Breast epithelium (tissue), 4 donors: ENCODE data around the gene MLLT1. TPM values are rescaled to one million over a fixed set of nuclear protein-coding genes. Genes with fewer than 3 reads are reported as not detected.

Experiments used
- DNase-seq, 2 donors: peaks; one replicate each; pipeline ENCODE4 v3.0.0-alpha.2; 2019; ENCODE audit warnings: low spot score in 2 of 2
- H3K27ac ChIP-seq, 2 donors: fragments of 200-600 bp; sonication (generic) in 1 of 2; one replicate each; pipeline ENCODE4 v1.5.1; 2016 to 2019; ENCODE audit warnings: mild to moderate bottlenecking in 1 of 2
- H3K27me3 ChIP-seq, 2 donors: fragments of 200-600 bp; sonication (generic) in 1 of 2; one replicate each; pipeline versions ENCODE4 v1.5.1 to v1.6.0; 2017 to 2019; ENCODE audit warnings: control low read depth in 1 of 2, mild to moderate bottlenecking in 1 of 2
- H3K36me3 ChIP-seq: fragments of 200-600 bp; one replicate; pipeline ENCODE4 v1.5.1; 2019
- H3K4me1 ChIP-seq, 2 donors: fragments of 200-600 bp; sonication (generic); one replicate each; pipeline ENCODE4 v1.5.1; 2016 to 2019; ENCODE audit warnings: control low read depth in 1 of 2
- H3K4me3 ChIP-seq, 3 donors: fragments of 200-600 bp; sonication (generic); 1 replicate in 2 of 3; 2 replicates in 1 of 3; pipeline ENCODE4 v1.5.1; 2016 to 2019; ENCODE audit warnings: mild to moderate bottlenecking in 3 of 3, moderate library complexity in 2 of 3
- H3K9me3 ChIP-seq, 2 donors: fragments of 200-600 bp; sonication (generic) in 1 of 2; one replicate each; pipeline ENCODE4 v1.5.1; 2016 to 2019; ENCODE audit warnings: control low read depth in 1 of 2
- POLR2A ChIP-seq: fragments of 450-650 bp; IDR thresholded peaks from one replicate; pipeline ENCODE4 v1.6.1; 2016; ENCODE audit warnings: antibody characterized with exemption, mild to moderate bottlenecking, moderate library complexity
- POLR2AphosphoS5 ChIP-seq, 3 donors: sonication (generic); formaldehyde crosslinking; IDR thresholded peaks; one replicate each; pipeline ENCODE4 v1.6.1; 2017; ENCODE audit warnings: antibody characterized with exemption in 3 of 3
- intact Hi-C: fragments of 100-400 bp; cut with DNase I; formaldehyde crosslinking; loops from one replicate; pipeline ENCODE4 v1.15.1; 2023; ENCODE audit warnings: low total_unique reads
- total RNA-seq, 3 donors: library from RNA; depleted of rRNA; stranded (reverse); fragments of >200 nt; gene quantifications; one replicate each; pipeline ENCODE4 v1.1.0, GENCODE V29; 2016
- TF ChIP-seq, protein P1 (sequence below), 3 donors: fragments of 450-650 bp; IDR thresholded peaks; one replicate each; pipeline ENCODE4 v1.5.1; 2016 to 2017; ENCODE audit warnings: antibody characterized with exemption in 3 of 3, mild to moderate bottlenecking in 3 of 3, moderate library complexity in 3 of 3

Gene MLLT1
- total RNA-seq, 3 donors from 2014 or later: 13.6 to 16.4 (median 13.8) TPM

DNA sequence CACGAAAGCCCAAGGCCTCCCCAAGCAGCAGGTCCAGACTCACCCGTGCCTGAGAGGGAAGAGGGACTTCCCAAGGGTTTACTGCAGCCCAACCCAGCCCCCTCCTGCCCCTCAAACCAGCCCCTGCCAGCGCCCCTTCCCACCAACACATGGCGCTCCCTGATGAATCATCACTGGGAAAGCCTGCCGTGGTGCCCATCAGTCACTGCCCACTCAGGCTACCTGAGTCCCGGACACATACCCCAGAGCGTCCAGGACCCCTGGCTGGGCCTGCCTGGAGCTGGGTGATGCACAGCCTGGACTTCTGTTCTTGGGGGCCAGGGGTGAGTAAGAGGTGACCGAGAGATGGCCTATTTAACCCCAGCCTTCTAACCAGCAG is 60.6 kb downstream of the MLLT1 start:
- TF ChIP-seq, protein P1, sequence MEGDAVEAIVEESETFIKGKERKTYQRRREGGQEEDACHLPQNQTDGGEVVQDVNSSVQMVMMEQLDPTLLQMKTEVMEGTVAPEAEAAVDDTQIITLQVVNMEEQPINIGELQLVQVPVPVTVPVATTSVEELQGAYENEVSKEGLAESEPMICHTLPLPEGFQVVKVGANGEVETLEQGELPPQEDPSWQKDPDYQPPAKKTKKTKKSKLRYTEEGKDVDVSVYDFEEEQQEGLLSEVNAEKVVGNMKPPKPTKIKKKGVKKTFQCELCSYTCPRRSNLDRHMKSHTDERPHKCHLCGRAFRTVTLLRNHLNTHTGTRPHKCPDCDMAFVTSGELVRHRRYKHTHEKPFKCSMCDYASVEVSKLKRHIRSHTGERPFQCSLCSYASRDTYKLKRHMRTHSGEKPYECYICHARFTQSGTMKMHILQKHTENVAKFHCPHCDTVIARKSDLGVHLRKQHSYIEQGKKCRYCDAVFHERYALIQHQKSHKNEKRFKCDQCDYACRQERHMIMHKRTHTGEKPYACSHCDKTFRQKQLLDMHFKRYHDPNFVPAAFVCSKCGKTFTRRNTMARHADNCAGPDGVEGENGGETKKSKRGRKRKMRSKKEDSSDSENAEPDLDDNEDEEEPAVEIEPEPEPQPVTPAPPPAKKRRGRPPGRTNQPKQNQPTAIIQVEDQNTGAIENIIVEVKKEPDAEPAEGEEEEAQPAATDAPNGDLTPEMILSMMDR (IDR thresholded peaks at IDR 0.05): no peak
- no peak for TF ChIP-seq POLR2AphosphoS5 (IDR thresholded peaks at IDR 0.05)
- no peak for TF ChIP-seq POLR2A
- intact Hi-C loops: no loop called here
- Histone ChIP-seq H3K4me3 (no peak overlapping the region), H3K36me3 (peaks cover 3% of the 10 kb centered on the region), H3K27ac (peak overlapping the region in 1 of 2 donors; percentile 78), H3K4me1 (peaks cover 3 to 14% of the 10 kb centered on the region in 2 donors), H3K27me3 (no peaks in the 10 kb centered on the region), H3K9me3 (no peaks in the 10 kb centered on the region)
- DNase-seq: no peak

DNA sequence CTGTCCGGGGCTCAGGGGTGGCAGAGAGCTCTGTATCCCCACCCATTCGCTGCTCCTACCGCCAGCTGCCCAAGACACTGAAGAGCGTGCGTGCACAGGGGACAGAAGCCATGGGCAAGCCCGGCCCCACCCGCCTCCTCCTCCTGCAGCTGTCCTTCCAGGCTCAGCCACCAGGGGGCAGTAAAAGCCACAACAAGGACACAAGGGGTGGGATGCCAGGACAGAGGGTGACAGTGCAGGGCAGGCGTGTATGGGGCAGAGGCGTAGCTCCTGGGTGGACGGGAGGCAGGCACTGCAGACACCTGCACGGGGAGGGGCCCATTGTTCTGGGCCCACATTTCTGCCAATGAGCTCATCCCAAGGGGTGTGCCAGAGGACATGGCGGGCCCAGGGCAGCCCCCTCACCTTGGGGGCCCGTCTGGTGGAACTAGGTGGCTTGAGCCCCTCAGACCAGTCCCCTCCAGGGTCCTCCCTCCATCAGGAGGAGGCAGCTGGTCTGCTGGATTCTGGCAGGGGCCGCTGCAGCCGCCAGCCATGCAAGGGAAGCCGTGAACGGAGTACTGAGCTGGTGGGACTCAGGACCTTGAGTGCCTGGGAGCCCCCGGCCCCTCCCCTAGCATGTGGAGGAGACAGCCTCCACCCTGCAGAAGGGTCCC is 61.2 kb downstream of the MLLT1 start:
- Histone ChIP-seq H3K36me3 (peaks cover 3% of the 10 kb centered on the region), H3K4me1 (peaks cover 3 to 14% of the 10 kb centered on the region in 2 donors), H3K27ac (peak overlapping the region in 1 of 2 donors; percentile 78), H3K9me3 (no peaks in the 10 kb centered on the region), H3K27me3 (no peaks in the 10 kb centered on the region), H3K4me3 (no peak overlapping the region)
- intact Hi-C loops: no loop called here
- peak; percentile 74 to 92 for DNase-seq
- TF ChIP-seq POLR2AphosphoS5 (IDR thresholded peaks at IDR 0.05): peak in 1 of 3 donors; percentile 64
- no peak for TF ChIP-seq POLR2A
- TF ChIP-seq, protein P1 (IDR thresholded peaks at IDR 0.05): peak; percentile 95 to 99 (median 97)

- peaks cover 3% of the 10 kb centered on the region for H3K36me3 ChIP-seq
- H3K4me3 ChIP-seq: no peak overlapping the region
- H3K27me3 ChIP-seq: no peaks in the 10 kb centered on the region
- peaks cover 3 to 14% of the 10 kb centered on the region in 2 donors for H3K4me1 ChIP-seq
- TF ChIP-seq, protein P1 (IDR thresholded peaks at IDR 0.05): no peak
- no peak for TF ChIP-seq POLR2AphosphoS5 (IDR thresholded peaks at IDR 0.05)
- intact Hi-C loops: no loop called here
- H3K27ac ChIP-seq: no peak overlapping the region
- DNase-seq: no peak
- H3K9me3 ChIP-seq: no peaks in the 10 kb centered on the region
Observed at GRCh38 chr19:6217752-6218334, 61.9 kb downstream of the MLLT1 start.

GRCh38 chr19:6216996-6217751 is 62.6 kb downstream of the MLLT1 start:
- no peak overlapping the region for H3K4me3 ChIP-seq
- H3K27ac ChIP-seq: no peak overlapping the region
- H3K9me3 ChIP-seq: no peaks in the 10 kb centered on the region
- H3K27me3 ChIP-seq: no peaks in the 10 kb centered on the region
- intact Hi-C loops: no loop called here
- TF ChIP-seq, protein P1 (IDR thresholded peaks at IDR 0.05): no peak
- TF ChIP-seq POLR2AphosphoS5 (IDR thresholded peaks at IDR 0.05): no peak
- peaks cover 3 to 14% of the 10 kb centered on the region in 2 donors for H3K4me1 ChIP-seq
- peaks cover 7% of the 10 kb centered on the region for H3K36me3 ChIP-seq
- no peak for DNase-seq
